CD8-positive, alpha-beta memory T cell (primary cell): ENCODE results near the gene DSN1. TPM values are rescaled to one million over a fixed set of nuclear protein-coding genes. Genes with fewer than 3 reads are reported as not detected.

Experiments used
- CTCF ChIA-PET: fragments of 350-600 bp; sonication (Branson Sonifier 250); formaldehyde crosslinking; loops from one replicate; lab custom pipeline; 2021; ENCODE audit warnings: antibody characterized with exemption; lab: Charles Lee
- POLR2A ChIA-PET: fragments of 350-600 bp; sonication (Branson Sonifier 250); formaldehyde crosslinking; loops from one replicate; lab custom pipeline; 2021; ENCODE audit warnings: antibody characterized with exemption; lab: Charles Lee
- DNase-seq, 5 donors: peaks; one replicate each; pipeline versions ENCODE4 v3.0.0 to v3.0.0-alpha.2; 2020 to 2022; ENCODE audit warnings: mixed read lengths in 1 of 5
- H3K27ac ChIP-seq: one replicate; pipeline ENCODE4 v1.7.0; 2013; ENCODE audit warnings: low read depth, mild to moderate bottlenecking, low read length, moderate library complexity
- H3K27me3 ChIP-seq: 2 replicates; pipeline ENCODE4 v1.7.0; 2013; ENCODE audit warnings: low read length, mild to moderate bottlenecking; ENCODE audit not compliant: insufficient read depth, poor library complexity, severe bottlenecking
- H3K36me3 ChIP-seq: 2 replicates; pipeline ENCODE4 v1.7.0; 2013; ENCODE audit warnings: mild to moderate bottlenecking, low read length, moderate library complexity; ENCODE audit not compliant: insufficient read depth
- H3K4me1 ChIP-seq: 2 replicates; pipeline ENCODE4 v1.7.0; 2013; ENCODE audit warnings: mild to moderate bottlenecking, low read length, moderate library complexity; ENCODE audit not compliant: insufficient read depth
- H3K4me3 ChIP-seq: 2 replicates; pipeline ENCODE4 v1.7.0; 2013; ENCODE audit warnings: mild to moderate bottlenecking, low read length
- H3K9me3 ChIP-seq: 2 replicates; pipeline ENCODE4 v1.7.0; 2013; ENCODE audit warnings: mild to moderate bottlenecking, low read length
- H3K27ac Mint-ChIP-seq, 8 donors: one replicate each; pipeline ENCODE4 v1.8.0; 2020 to 2021; ENCODE audit warnings: mixed read lengths in 8 of 8, mild to moderate bottlenecking in 6 of 8, inconsistent platforms in 3 of 8, moderate library complexity in 3 of 8
- H3K27me3 Mint-ChIP-seq, 2 donors: one replicate each; pipeline ENCODE4 v1.8.0; 2020 to 2021; ENCODE audit warnings: mixed read lengths in 2 of 2, mild to moderate bottlenecking in 1 of 2, moderate library complexity in 1 of 2
- H3K36me3 Mint-ChIP-seq, 3 donors: one replicate each; pipeline ENCODE4 v1.8.0; 2020 to 2021; ENCODE audit warnings: mixed read lengths in 3 of 3, inconsistent platforms in 1 of 3, mild to moderate bottlenecking in 1 of 3
- H3K4me1 Mint-ChIP-seq, 3 donors: one replicate each; pipeline ENCODE4 v1.8.0; 2020 to 2021; ENCODE audit warnings: mixed read lengths in 3 of 3, inconsistent platforms in 1 of 3, mild to moderate bottlenecking in 1 of 3
- H3K4me3 Mint-ChIP-seq, 7 donors: one replicate each; pipeline ENCODE4 v1.8.0; 2020 to 2021; ENCODE audit warnings: mixed read lengths in 7 of 7, mild to moderate bottlenecking in 6 of 7, moderate library complexity in 4 of 7, inconsistent platforms in 2 of 7
- H3K9me3 Mint-ChIP-seq, 5 donors: one replicate each; pipeline ENCODE4 v1.8.0; 2020 to 2022; ENCODE audit warnings: mixed read lengths in 5 of 5, mild to moderate bottlenecking in 3 of 5, moderate library complexity in 2 of 5, inconsistent platforms in 1 of 5
- polyA plus RNA-seq: library from polyadenylated mRNA; unstranded; fragments of 300-500 nt; fragmentation: Illumina TruSeq; gene quantifications from one replicate; pipeline ENCODE4 v1.2.3, GENCODE V29; 2021
- total RNA-seq, 2 experiments: library from RNA; stranded (reverse); gene quantifications; one replicate each; pipeline ENCODE4 v1.2.3, GENCODE V29; 2021

Gene DSN1
- total and polyA plus RNA-seq, 3 experiments from 2014 or later = 6.7 to 24.7 (median 23.1) TPM

- Histone ChIP-seq H3K27ac (no peak overlapping the region), H3K4me1 (no peaks in the 10 kb centered on the region), H3K27me3 (no peaks in the 10 kb centered on the region), H3K9me3 (no peaks in the 10 kb centered on the region), H3K36me3 (no peaks in the 10 kb centered on the region), H3K4me3 (no peak overlapping the region)
- ChIA-PET POLR2A (no interaction called here), CTCF (no interaction called here)
- H3K9me3 Mint-ChIP-seq = no peaks in the 10 kb centered on the region
- H3K36me3 Mint-ChIP-seq = peaks cover 0 to 2% (median 0%) of the 10 kb centered on the region in 3 donors
- H3K27me3 Mint-ChIP-seq = no peaks in the 10 kb centered on the region
- H3K27ac Mint-ChIP-seq = peak overlapping the region in 1 of 8 donors; percentile 85
- H3K4me3 Mint-ChIP-seq = no peak overlapping the region
- DNase-seq = no peak
- peaks cover 0 to 6% (median 5%) of the 10 kb centered on the region in 3 donors for H3K4me1 Mint-ChIP-seq
Measured at GRCh38 chr20:36778831-36779655, 5.5 kb upstream of the DSN1 start.

GRCh38 chr20:36777576-36777975 lies 4.0 kb upstream of the DSN1 start:
- DNase-seq = no peak
- H3K9me3 Mint-ChIP-seq = no peaks in the 10 kb centered on the region
- peaks cover 0 to 8% (median 0%) of the 10 kb centered on the region in 3 donors for H3K36me3 Mint-ChIP-seq
- H3K27ac Mint-ChIP-seq = no peak overlapping the region
- ChIA-PET POLR2A (no interaction called here), CTCF (no interaction called here)
- H3K27ac ChIP-seq = no peak overlapping the region
- H3K27me3 ChIP-seq = no peaks in the 10 kb centered on the region
- H3K4me1 ChIP-seq = peaks cover 6% of the 10 kb centered on the region
- peaks cover 0 to 3% of the 10 kb centered on the region in 2 donors for H3K27me3 Mint-ChIP-seq
- H3K4me1 Mint-ChIP-seq = peaks cover 12 to 19% (median 15%) of the 10 kb centered on the region in 3 donors
- no peaks in the 10 kb centered on the region for H3K36me3 ChIP-seq
- no peak overlapping the region for H3K4me3 Mint-ChIP-seq
- H3K4me3 ChIP-seq = no peak overlapping the region
- H3K9me3 ChIP-seq = no peaks in the 10 kb centered on the region

GRCh38 chr20:36777167-36777566 lies 3.6 kb upstream of the DSN1 start:
- peaks cover 7% of the 10 kb centered on the region for H3K4me1 ChIP-seq
- no peak overlapping the region for H3K4me3 Mint-ChIP-seq
- H3K27me3 ChIP-seq = no peaks in the 10 kb centered on the region
- peaks cover 0 to 8% (median 0%) of the 10 kb centered on the region in 3 donors for H3K36me3 Mint-ChIP-seq
- no peaks in the 10 kb centered on the region for H3K36me3 ChIP-seq
- ChIA-PET POLR2A (no interaction called here), CTCF (no interaction called here)
- H3K9me3 Mint-ChIP-seq = no peaks in the 10 kb centered on the region
- H3K27me3 Mint-ChIP-seq = peaks cover 0 to 3% of the 10 kb centered on the region in 2 donors
- H3K9me3 ChIP-seq = no peaks in the 10 kb centered on the region
- H3K4me1 Mint-ChIP-seq = peaks cover 16 to 21% (median 16%) of the 10 kb centered on the region in 3 donors
- no peak for DNase-seq
- H3K4me3 ChIP-seq = no peak overlapping the region
- no peak overlapping the region for H3K27ac Mint-ChIP-seq
- H3K27ac ChIP-seq = no peak overlapping the region

GRCh38 chr20:36775826-36776225 lies 2.3 kb upstream of the DSN1 start:
- Mint-ChIP-seq H3K27me3 (peaks cover 0 to 3% of the 10 kb centered on the region in 2 donors), H3K4me3 (peak overlapping the region in 5 of 7 donors; percentile 40 to 80 (median 51)), H3K4me1 (peaks cover 17 to 29% (median 25%) of the 10 kb centered on the region in 3 donors), H3K36me3 (peaks cover 0 to 9% (median 0%) of the 10 kb centered on the region in 3 donors), H3K27ac (peak overlapping the region in 4 of 8 donors; percentile 43 to 97 (median 61)), H3K9me3 (no peaks in the 10 kb centered on the region)
- H3K9me3 ChIP-seq = no peaks in the 10 kb centered on the region
- no peaks in the 10 kb centered on the region for H3K27me3 ChIP-seq
- CTCF ChIA-PET = no interaction called here
- H3K4me3 ChIP-seq = no peak overlapping the region
- POLR2A ChIA-PET = interaction anchor here (0.7 kb wide), 1 partner anchor 256 kb away, joined by 5 read pairs; no protein-coding TSS in a partner anchor
- peaks cover 7% of the 10 kb centered on the region for H3K4me1 ChIP-seq
- no peak overlapping the region for H3K27ac ChIP-seq
- DNase-seq = no peak
- H3K36me3 ChIP-seq = no peaks in the 10 kb centered on the region

GRCh38 chr20:36775196-36775595 lies 1.6 kb upstream of the DSN1 start:
- ChIA-PET CTCF (interaction anchor here (1.2 to 2.5 kb wide), 2 partner anchors 10 to 33 kb away, joined by 3 to 7 read pairs; no protein-coding TSS in a partner anchor), POLR2A (interaction anchor here (0.7 kb wide), 1 partner anchor 256 kb away, joined by 5 read pairs; no protein-coding TSS in a partner anchor)
- no peaks in the 10 kb centered on the region for H3K27me3 ChIP-seq
- Mint-ChIP-seq H3K27ac (peak overlapping the region in 7 of 8 donors; percentile 45 to 98 (median 80)), H3K9me3 (no peaks in the 10 kb centered on the region), H3K4me3 (peak overlapping the region; percentile 91 to 100 (median 97)), H3K27me3 (peaks cover 0 to 3% of the 10 kb centered on the region in 2 donors), H3K4me1 (peaks cover 17 to 31% (median 25%) of the 10 kb centered on the region in 3 donors), H3K36me3 (peaks cover 0 to 12% (median 0%) of the 10 kb centered on the region in 3 donors)
- H3K4me1 ChIP-seq = peaks cover 7% of the 10 kb centered on the region
- DNase-seq = no peak
- no peaks in the 10 kb centered on the region for H3K36me3 ChIP-seq
- no peak overlapping the region for H3K27ac ChIP-seq
- H3K9me3 ChIP-seq = no peaks in the 10 kb centered on the region
- H3K4me3 ChIP-seq = no peak overlapping the region

GRCh38 chr20:36773107-36773596 lies 411 bp downstream of the DSN1 start:
- H3K4me1 ChIP-seq = peaks cover 7% of the 10 kb centered on the region
- H3K9me3 Mint-ChIP-seq = no peaks in the 10 kb centered on the region
- H3K27ac Mint-ChIP-seq = peak overlapping the region; percentile 94 to 99 (median 98)
- no peaks in the 10 kb centered on the region for H3K27me3 ChIP-seq
- H3K9me3 ChIP-seq = no peaks in the 10 kb centered on the region
- POLR2A ChIA-PET = interaction anchor here (1.6 kb wide), 1 partner anchor 27 kb away, joined by 7 read pairs; the partner anchor contains the start of gene NDRG3
- no peak for DNase-seq
- CTCF ChIA-PET = interaction anchor here (1.0 to 2.5 kb wide), 6 partner anchors 9 to 102 kb away, joined by 3 to 7 read pairs (median 3); no protein-coding TSS in a partner anchor
- H3K36me3 Mint-ChIP-seq = peaks cover 0 to 12% (median 0%) of the 10 kb centered on the region in 3 donors
- H3K4me3 Mint-ChIP-seq = peak overlapping the region; percentile 91 to 100 (median 97)
- peaks cover 17 to 36% (median 30%) of the 10 kb centered on the region in 3 donors for H3K4me1 Mint-ChIP-seq
- no peaks in the 10 kb centered on the region for H3K36me3 ChIP-seq
- H3K4me3 ChIP-seq = peak overlapping the region; percentile 99
- H3K27me3 Mint-ChIP-seq = peaks cover 0 to 3% of the 10 kb centered on the region in 2 donors
- H3K27ac ChIP-seq = peak overlapping the region; percentile 94

GRCh38 chr20:36770680-36771079 lies 2.9 kb downstream of the DSN1 start:
- ChIA-PET POLR2A (no interaction called here), CTCF (no interaction called here)
- Mint-ChIP-seq H3K4me3 (peak overlapping the region in 1 of 7 donors; percentile 97), H3K27ac (peak overlapping the region in 2 of 8 donors; percentile 30 to 62), H3K36me3 (peaks cover 0 to 18% (median 0%) of the 10 kb centered on the region in 3 donors), H3K9me3 (no peaks in the 10 kb centered on the region), H3K27me3 (peaks cover 0 to 3% of the 10 kb centered on the region in 2 donors), H3K4me1 (peaks cover 17 to 36% (median 30%) of the 10 kb centered on the region in 3 donors)
- no peaks in the 10 kb centered on the region for H3K27me3 ChIP-seq
- no peaks in the 10 kb centered on the region for H3K9me3 ChIP-seq
- no peak for DNase-seq
- H3K36me3 ChIP-seq = no peaks in the 10 kb centered on the region
- no peak overlapping the region for H3K27ac ChIP-seq
- H3K4me3 ChIP-seq = no peak overlapping the region
- H3K4me1 ChIP-seq = peaks cover 7% of the 10 kb centered on the region
